ENCODE data around the gene LSAMP.

GRCh38 chr3:115804200-115804599 lies 641.1 kb downstream of the LSAMP start:
- TF ChIP-seq CTCF (IDR thresholded peaks at IDR 0.05; ENCODE audit: control extremely low read depth in 1 of 3, insufficient read depth in 1 of 3, low read depth in 1 of 3, low read length in 3 of 3) (no peak), MAX (IDR thresholded peaks at IDR 0.05) (no peak), CEBPB (IDR thresholded peaks at IDR 0.05; ENCODE audit: low read depth, low read length) (no peak), JUN (IDR thresholded peaks at IDR 0.05; ENCODE audit: low read depth, low read length) (no peak), POLR2AphosphoS5 (IDR thresholded peaks at IDR 0.05; ENCODE audit: low read depth, low read length) (no peak), ZNF274 (IDR thresholded peaks at IDR 0.05; ENCODE audit: borderline replicate concordance, extremely low read depth, low read length) (no peak), POLR2A (IDR thresholded peaks at IDR 0.05; ENCODE audit: control extremely low read depth in 1 of 2, low read depth in 2 of 2, low read length in 2 of 2) (no peak), SRF (IDR thresholded peaks at IDR 0.05; ENCODE audit: low read depth, low read length) (no peak), ATF3 (IDR thresholded peaks at IDR 0.05; ENCODE audit: insufficient read depth, low read depth, low read length) (no peak), EZH2 (IDR thresholded peaks at IDR 0.05; ENCODE audit: low read depth, low read length, severe bottlenecking) (no peak)

All from H1 (cell line).